ENCODE data around the gene PPP1R26. TPM values are rescaled to one million over a fixed set of nuclear protein-coding genes. Genes with fewer than 3 reads are reported as not detected.
A peak's percentile ranks its signal among the peaks of the same experiment; 100 is the strongest.

Gene PPP1R26
- total RNA-seq, 1 experiment from 2014 or later: 32.0 TPM

- Histone ChIP-seq H3K4me1 (ENCODE audit: control insufficient read depth in 1 of 2, insufficient read depth in 2 of 2, low read length in 2 of 2) (peaks cover 4 to 23% of the 10 kb centered on the region in 2 experiments; a peak in 3 of 4 replicates), H3K79me2 (ENCODE audit: insufficient read depth, low read length) (peaks cover 40% of the 10 kb centered on the region), H3K4me2 (ENCODE audit: low read length) (no peak overlapping the region), H3K27ac (ENCODE audit: low read depth, low read length) (no peak overlapping the region), H2AFZ (ENCODE audit: low read depth, low read length, poor library complexity, severe bottlenecking) (no peak overlapping the region), H3K4me3 (replicated peaks in 1 of 2; ENCODE audit: low read depth in 1 of 2, low read length in 2 of 2) (no peak overlapping the region), H3K9ac (ENCODE audit: low read length) (no peak overlapping the region), H3K36me3 (ENCODE audit: control insufficient read depth in 1 of 2, insufficient read depth in 2 of 2, low read length in 2 of 2) (peaks cover 11 to 39% of the 10 kb centered on the region in 2 experiments), H4K20me1 (ENCODE audit: insufficient read depth) (peaks cover 4% of the 10 kb centered on the region; the same call in 1 of the 2 replicates), H3K27me3 (ENCODE audit: insufficient read depth, low read length) (no peaks in the 10 kb centered on the region), H3K9me3 (ENCODE audit: control insufficient read depth in 1 of 2, insufficient read depth in 1 of 2, low read depth in 1 of 2, low read length in 2 of 2) (no peaks in the 10 kb centered on the region), H3K9me2 (ENCODE audit: insufficient read depth) (no peaks in the 10 kb centered on the region)
- TF ChIP-seq ELF1 (IDR thresholded peaks at IDR 0.05; ENCODE audit: borderline replicate concordance, low read depth): no peak
- TF ChIP-seq, protein P1, sequence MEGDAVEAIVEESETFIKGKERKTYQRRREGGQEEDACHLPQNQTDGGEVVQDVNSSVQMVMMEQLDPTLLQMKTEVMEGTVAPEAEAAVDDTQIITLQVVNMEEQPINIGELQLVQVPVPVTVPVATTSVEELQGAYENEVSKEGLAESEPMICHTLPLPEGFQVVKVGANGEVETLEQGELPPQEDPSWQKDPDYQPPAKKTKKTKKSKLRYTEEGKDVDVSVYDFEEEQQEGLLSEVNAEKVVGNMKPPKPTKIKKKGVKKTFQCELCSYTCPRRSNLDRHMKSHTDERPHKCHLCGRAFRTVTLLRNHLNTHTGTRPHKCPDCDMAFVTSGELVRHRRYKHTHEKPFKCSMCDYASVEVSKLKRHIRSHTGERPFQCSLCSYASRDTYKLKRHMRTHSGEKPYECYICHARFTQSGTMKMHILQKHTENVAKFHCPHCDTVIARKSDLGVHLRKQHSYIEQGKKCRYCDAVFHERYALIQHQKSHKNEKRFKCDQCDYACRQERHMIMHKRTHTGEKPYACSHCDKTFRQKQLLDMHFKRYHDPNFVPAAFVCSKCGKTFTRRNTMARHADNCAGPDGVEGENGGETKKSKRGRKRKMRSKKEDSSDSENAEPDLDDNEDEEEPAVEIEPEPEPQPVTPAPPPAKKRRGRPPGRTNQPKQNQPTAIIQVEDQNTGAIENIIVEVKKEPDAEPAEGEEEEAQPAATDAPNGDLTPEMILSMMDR (IDR thresholded peaks at IDR 0.05 in 2 of 3, conservative IDR thresholded peaks at IDR 0.05 in 1 of 3; ENCODE audit: borderline replicate concordance in 1 of 3, insufficient read depth in 1 of 3, low read depth in 2 of 3, low read length in 2 of 3): peak in 2 of 3 experiments; percentile 72 to 86; a peak in 4 of 6 replicates
- DNase-seq (ENCODE audit: low read depth, low spot score) (peak; percentile 31), ATAC-seq (peak; percentile 39)
- CTCF ChIA-PET: interaction anchor here (0.8 to 1.6 kb wide), 4 partner anchors 11 to 56 kb away, joined by 3 to 6 read pairs (median 4); no protein-coding TSS in a partner anchor
- POLR2A ChIA-PET: no interaction called here
- intact Hi-C loops (cut with micrococcal nuclease): no loop called here
- RAD21 ChIA-PET (ENCODE audit: low non-redundant PET in 1 of 2, low total read pairs in 2 of 2, uncharacterized antibody in 2 of 2, unreplicated experiment in 2 of 2): no interaction called here
- BruUV-seq (replicated peaks): no TSS peak
Observed at GRCh38 chr9:135504262-135505243, 25.0 kb downstream of the PPP1R26 start.

Data from HCT116 (cell line).